ENCODE measurements around the gene PLXDC2. TPM values are rescaled to one million over a fixed set of nuclear protein-coding genes. Genes with fewer than 3 reads are reported as not detected.

Gene PLXDC2
- polyA plus RNA-seq, 1 of the 3 experiments (the other 2 are of a cell fraction): 2.5 TPM

DNA sequence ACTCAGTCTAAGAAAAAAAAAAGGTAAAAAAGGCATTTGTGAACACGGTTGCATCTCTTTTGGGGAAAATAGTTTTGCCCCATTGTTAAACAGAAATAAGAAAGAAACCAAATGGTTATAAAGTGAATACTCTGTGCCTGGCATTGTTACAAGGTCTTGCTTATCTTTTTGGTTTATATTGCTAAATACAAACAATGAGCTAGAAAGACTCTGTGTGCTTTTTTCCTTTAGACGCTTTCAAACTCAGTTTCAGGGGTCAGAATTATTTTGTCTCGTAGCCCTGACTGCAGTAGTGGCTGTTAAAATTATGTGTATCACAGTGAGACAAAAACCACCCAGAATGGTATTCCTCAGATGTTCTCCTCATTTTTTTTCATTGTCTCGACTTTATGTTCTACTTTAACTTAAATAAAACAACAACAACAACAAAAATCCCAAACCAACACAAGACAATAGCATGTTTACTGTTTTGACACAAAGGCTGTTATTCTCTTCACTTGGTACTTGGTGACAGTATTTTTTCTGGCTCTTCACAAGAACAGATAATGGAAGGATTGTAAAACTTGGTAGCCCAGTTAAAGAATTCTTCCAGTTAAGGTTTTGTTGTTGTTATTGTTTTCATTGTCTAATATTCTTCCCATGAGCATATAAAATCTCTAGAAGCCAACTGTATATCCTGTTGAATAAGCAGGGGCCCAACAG lies 190.1 kb downstream of the PLXDC2 start:
- DNase-seq: no peak
- TF ChIP-seq YY1 (IDR thresholded peaks at IDR 0.05; ENCODE audit: low read depth) (no peak), ELF1 (IDR thresholded peaks at IDR 0.05) (no peak)
- TF ChIP-seq, protein P1, sequence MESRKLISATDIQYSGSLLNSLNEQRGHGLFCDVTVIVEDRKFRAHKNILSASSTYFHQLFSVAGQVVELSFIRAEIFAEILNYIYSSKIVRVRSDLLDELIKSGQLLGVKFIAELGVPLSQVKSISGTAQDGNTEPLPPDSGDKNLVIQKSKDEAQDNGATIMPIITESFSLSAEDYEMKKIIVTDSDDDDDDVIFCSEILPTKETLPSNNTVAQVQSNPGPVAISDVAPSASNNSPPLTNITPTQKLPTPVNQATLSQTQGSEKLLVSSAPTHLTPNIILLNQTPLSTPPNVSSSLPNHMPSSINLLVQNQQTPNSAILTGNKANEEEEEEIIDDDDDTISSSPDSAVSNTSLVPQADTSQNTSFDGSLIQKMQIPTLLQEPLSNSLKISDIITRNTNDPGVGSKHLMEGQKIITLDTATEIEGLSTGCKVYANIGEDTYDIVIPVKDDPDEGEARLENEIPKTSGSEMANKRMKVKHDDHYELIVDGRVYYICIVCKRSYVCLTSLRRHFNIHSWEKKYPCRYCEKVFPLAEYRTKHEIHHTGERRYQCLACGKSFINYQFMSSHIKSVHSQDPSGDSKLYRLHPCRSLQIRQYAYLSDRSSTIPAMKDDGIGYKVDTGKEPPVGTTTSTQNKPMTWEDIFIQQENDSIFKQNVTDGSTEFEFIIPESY (IDR thresholded peaks at IDR 0.05; ENCODE audit: borderline replicate concordance, low read depth): no peak
- Histone ChIP-seq H3K36me3 (replicated peaks in 1 of 2; ENCODE audit: control insufficient read depth in 1 of 2, insufficient read depth in 2 of 2, low read length in 1 of 2) (no peaks in the 10 kb centered on the region), H4K20me1 (ENCODE audit: insufficient read depth) (no peaks in the 10 kb centered on the region), H3F3A (replicated peaks; ENCODE audit: insufficient read depth) (no peaks in the 10 kb centered on the region), H3K79me2 (ENCODE audit: insufficient read depth) (no peaks in the 10 kb centered on the region), H3K9me2 (no peaks in the 10 kb centered on the region), H3K9me3 (no peaks in the 10 kb centered on the region), H3K27me3 (ENCODE audit: insufficient read depth) (no peaks in the 10 kb centered on the region), H2AFZ (ENCODE audit: low read depth) (no peak overlapping the region), H3K9ac (no peak overlapping the region), H3K27ac (ENCODE audit: low read depth in 2 of 2, low read length in 1 of 2) (no peak overlapping the region), H3K4me2 (no peak overlapping the region), H3K4me1 (ENCODE audit: control insufficient read depth in 1 of 2, insufficient read depth in 2 of 2, low read depth in 1 of 2, low read length in 1 of 2) (peaks cover 0 to 2% of the 10 kb centered on the region in 2 experiments; a peak in 1 of 4 replicates), H3K4me3 (ENCODE audit: low read depth in 2 of 2, low read length in 1 of 2) (no peak overlapping the region)
- CTCF ChIA-PET: no interaction called here
- POLR2A ChIA-PET: no interaction called here
- 56% methylated on average over 4 of the region's 4 CpGs for WGBS (ENCODE audit: low lambda C conversion rate)

DNA sequence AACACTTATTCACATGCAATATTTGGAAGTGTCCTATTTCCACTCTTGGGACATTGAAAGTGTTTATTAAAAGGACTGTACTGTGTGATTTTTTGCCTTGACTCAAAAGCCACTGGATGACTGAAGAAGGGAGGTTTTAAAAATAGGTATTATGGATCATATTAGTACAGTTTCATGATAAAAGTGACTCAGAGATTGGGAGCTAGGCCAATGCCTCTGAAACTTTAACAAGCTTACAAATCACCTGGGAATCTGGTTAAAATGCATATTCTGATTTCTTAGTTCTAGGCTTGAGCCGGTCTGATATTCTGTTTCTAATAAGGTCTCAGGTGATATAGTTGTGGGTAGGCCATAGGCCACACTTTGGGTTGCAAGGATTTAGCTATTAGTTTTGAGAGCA lies 191.2 kb downstream of the PLXDC2 start:
- Histone ChIP-seq H3K79me2 (ENCODE audit: insufficient read depth) (no peaks in the 10 kb centered on the region), H3K27me3 (ENCODE audit: insufficient read depth) (no peaks in the 10 kb centered on the region), H3K4me2 (no peak overlapping the region), H3K4me1 (ENCODE audit: control insufficient read depth in 1 of 2, insufficient read depth in 2 of 2, low read depth in 1 of 2, low read length in 1 of 2) (peaks cover 0 to 2% of the 10 kb centered on the region in 2 experiments; a peak in 1 of 4 replicates), H3K9ac (no peak overlapping the region), H4K20me1 (ENCODE audit: insufficient read depth) (no peaks in the 10 kb centered on the region), H3K4me3 (ENCODE audit: low read depth in 2 of 2, low read length in 1 of 2) (no peak overlapping the region), H3K36me3 (replicated peaks in 1 of 2; ENCODE audit: control insufficient read depth in 1 of 2, insufficient read depth in 2 of 2, low read length in 1 of 2) (no peaks in the 10 kb centered on the region), H3K9me3 (no peaks in the 10 kb centered on the region), H3K27ac (ENCODE audit: low read depth in 2 of 2, low read length in 1 of 2) (no peak overlapping the region), H3F3A (replicated peaks; ENCODE audit: insufficient read depth) (no peaks in the 10 kb centered on the region), H2AFZ (ENCODE audit: low read depth) (no peak overlapping the region), H3K9me2 (no peaks in the 10 kb centered on the region)
- ChIA-PET POLR2A (no interaction called here), CTCF (interaction anchor here (1.0 to 1.5 kb wide), 2 partner anchors 15 to 39 kb away, joined by 4 to 5 read pairs; no protein-coding TSS in a partner anchor)
- TF ChIP-seq ELF1 (IDR thresholded peaks at IDR 0.05) (no peak), TCF12 (IDR thresholded peaks at IDR 0.05) (no peak), TEAD4 (IDR thresholded peaks at IDR 0.05; ENCODE audit: borderline replicate concordance, insufficient read depth) (no peak), RFX5 (IDR thresholded peaks at IDR 0.05; ENCODE audit: low read length) (no peak), NFIC (IDR thresholded peaks at IDR 0.05; ENCODE audit: borderline replicate concordance) (no peak), EP300 (IDR thresholded peaks at IDR 0.05; ENCODE audit: borderline replicate concordance in 1 of 2, low read depth in 1 of 2, low read length in 1 of 2) (no peak), RXRA (IDR thresholded peaks at IDR 0.05; ENCODE audit: borderline replicate concordance, low read depth) (no peak), TAF1 (IDR thresholded peaks at IDR 0.05; ENCODE audit: borderline replicate concordance, low read depth, low read length) (no peak), SIN3A (IDR thresholded peaks at IDR 0.05; ENCODE audit: borderline replicate concordance, low read depth, low read length) (no peak), YY1 (IDR thresholded peaks at IDR 0.05; ENCODE audit: low read depth) (no peak), RAD21 (IDR thresholded peaks at IDR 0.05; ENCODE audit: low read length) (no peak)
- TF ChIP-seq, protein P2, sequence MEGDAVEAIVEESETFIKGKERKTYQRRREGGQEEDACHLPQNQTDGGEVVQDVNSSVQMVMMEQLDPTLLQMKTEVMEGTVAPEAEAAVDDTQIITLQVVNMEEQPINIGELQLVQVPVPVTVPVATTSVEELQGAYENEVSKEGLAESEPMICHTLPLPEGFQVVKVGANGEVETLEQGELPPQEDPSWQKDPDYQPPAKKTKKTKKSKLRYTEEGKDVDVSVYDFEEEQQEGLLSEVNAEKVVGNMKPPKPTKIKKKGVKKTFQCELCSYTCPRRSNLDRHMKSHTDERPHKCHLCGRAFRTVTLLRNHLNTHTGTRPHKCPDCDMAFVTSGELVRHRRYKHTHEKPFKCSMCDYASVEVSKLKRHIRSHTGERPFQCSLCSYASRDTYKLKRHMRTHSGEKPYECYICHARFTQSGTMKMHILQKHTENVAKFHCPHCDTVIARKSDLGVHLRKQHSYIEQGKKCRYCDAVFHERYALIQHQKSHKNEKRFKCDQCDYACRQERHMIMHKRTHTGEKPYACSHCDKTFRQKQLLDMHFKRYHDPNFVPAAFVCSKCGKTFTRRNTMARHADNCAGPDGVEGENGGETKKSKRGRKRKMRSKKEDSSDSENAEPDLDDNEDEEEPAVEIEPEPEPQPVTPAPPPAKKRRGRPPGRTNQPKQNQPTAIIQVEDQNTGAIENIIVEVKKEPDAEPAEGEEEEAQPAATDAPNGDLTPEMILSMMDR (IDR thresholded peaks at IDR 0.05): no peak
- TF ChIP-seq, protein P3, sequence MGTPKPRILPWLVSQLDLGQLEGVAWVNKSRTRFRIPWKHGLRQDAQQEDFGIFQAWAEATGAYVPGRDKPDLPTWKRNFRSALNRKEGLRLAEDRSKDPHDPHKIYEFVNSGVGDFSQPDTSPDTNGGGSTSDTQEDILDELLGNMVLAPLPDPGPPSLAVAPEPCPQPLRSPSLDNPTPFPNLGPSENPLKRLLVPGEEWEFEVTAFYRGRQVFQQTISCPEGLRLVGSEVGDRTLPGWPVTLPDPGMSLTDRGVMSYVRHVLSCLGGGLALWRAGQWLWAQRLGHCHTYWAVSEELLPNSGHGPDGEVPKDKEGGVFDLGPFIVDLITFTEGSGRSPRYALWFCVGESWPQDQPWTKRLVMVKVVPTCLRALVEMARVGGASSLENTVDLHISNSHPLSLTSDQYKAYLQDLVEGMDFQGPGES (IDR thresholded peaks at IDR 0.05; ENCODE audit: low read depth, low read length): no peak
- TF ChIP-seq, protein P4, sequence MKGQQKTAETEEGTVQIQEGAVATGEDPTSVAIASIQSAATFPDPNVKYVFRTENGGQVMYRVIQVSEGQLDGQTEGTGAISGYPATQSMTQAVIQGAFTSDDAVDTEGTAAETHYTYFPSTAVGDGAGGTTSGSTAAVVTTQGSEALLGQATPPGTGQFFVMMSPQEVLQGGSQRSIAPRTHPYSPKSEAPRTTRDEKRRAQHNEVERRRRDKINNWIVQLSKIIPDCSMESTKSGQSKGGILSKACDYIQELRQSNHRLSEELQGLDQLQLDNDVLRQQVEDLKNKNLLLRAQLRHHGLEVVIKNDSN (IDR thresholded peaks at IDR 0.05; ENCODE audit: borderline replicate concordance, low read depth): no peak
- TF ChIP-seq, protein P5, sequence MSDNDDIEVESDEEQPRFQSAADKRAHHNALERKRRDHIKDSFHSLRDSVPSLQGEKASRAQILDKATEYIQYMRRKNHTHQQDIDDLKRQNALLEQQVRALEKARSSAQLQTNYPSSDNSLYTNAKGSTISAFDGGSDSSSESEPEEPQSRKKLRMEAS (IDR thresholded peaks at IDR 0.05; ENCODE audit: low read depth): no peak
- WGBS (ENCODE audit: low lambda C conversion rate): 53% methylated on average over 1 of the region's 1 CpG
- no peak for DNase-seq

Measured in SK-N-SH (cell line).